Activated CD4-positive, alpha-beta memory T cell treated with anti-CD3 and anti-CD28 coated beads, Interleukin-2, amount 10 ng/mL, durations not matched to agents 7 days and 5 days (primary cell): ENCODE data around the gene TMEM81. TPM values are rescaled to one million over a fixed set of nuclear protein-coding genes. Genes with fewer than 3 reads are reported as not detected.

Experiments
- CTCF ChIA-PET: fragments of 350-600 bp; sonication (Branson Sonifier 250); formaldehyde crosslinking; loops from one replicate; lab custom pipeline; 2021; ENCODE audit warnings: antibody characterized with exemption, inconsistent platforms; lab: Charles Lee
- POLR2A ChIA-PET: fragments of 350-600 bp; sonication (Branson Sonifier 250); formaldehyde crosslinking; loops from one replicate; lab custom pipeline; 2021; ENCODE audit warnings: antibody characterized with exemption; lab: Charles Lee
- DNase-seq: peaks from one replicate; pipeline ENCODE4 v3.0.0-alpha.2; 2020
- H3K27ac Mint-ChIP-seq: one replicate; pipeline ENCODE4 v1.8.0; 2021; ENCODE audit warnings: mild to moderate bottlenecking, mixed read lengths
- H3K27me3 Mint-ChIP-seq: one replicate; pipeline ENCODE4 v1.8.0; 2021; ENCODE audit warnings: mixed read lengths
- H3K36me3 Mint-ChIP-seq: one replicate; pipeline ENCODE4 v1.8.0; 2021; ENCODE audit warnings: low read depth, mixed read lengths
- H3K4me1 Mint-ChIP-seq: one replicate; pipeline ENCODE4 v1.8.0; 2021; ENCODE audit warnings: mixed read lengths
- H3K4me3 Mint-ChIP-seq: one replicate; pipeline ENCODE4 v1.8.0; 2021; ENCODE audit warnings: mild to moderate bottlenecking, mixed read lengths
- H3K9me3 Mint-ChIP-seq: one replicate; pipeline ENCODE4 v1.8.0; 2021; ENCODE audit warnings: mixed read lengths
- total RNA-seq, 2 experiments: library from RNA; stranded (reverse); gene quantifications; one replicate each; pipeline ENCODE4 v1.2.3, GENCODE V29; 2021

The TMEM81 gene
- total RNA-seq, 2 experiments from 2014 or later = 2.6 to 2.7 TPM

DNA sequence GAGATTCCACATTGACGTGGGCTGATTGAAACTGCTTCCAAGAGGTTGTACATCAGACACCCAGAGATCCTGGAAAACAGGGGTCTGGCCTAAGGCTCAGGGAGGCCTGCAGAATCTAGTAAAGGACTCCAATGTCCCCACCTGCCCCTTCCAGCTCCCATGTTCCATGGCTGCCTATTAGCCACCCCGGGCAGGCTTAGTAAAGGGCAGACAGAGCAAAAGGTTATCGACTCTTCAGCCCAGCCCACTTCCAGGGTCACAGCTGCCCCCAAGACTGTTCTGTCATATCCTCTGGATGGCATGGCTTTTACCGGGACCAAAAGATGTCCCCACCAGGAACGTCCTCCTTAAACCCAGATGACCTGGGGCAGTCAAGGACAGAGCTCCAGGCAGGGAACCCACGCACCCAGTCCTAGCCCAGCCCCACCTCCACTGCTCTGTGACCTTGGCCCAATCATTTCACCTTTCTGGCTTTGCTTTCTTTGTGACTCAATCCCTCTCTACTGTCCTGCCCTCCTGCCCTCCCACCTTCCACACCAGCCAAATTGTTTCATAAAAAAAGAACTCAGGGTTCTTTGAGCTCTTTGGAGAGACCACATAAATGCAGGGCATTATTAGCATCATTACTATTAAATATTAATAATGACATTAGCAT lies 46.0 kb downstream of the TMEM81 start:
- Mint-ChIP-seq H3K27me3 (peaks cover 23% of the 10 kb centered on the region), H3K36me3 (no peaks in the 10 kb centered on the region), H3K4me1 (no peaks in the 10 kb centered on the region), H3K27ac (no peak overlapping the region), H3K4me3 (no peak overlapping the region), H3K9me3 (no peaks in the 10 kb centered on the region)
- DNase-seq = no peak
- ChIA-PET CTCF (interaction anchor here (1.4 to 3.8 kb wide), 2 partner anchors 23 to 36 kb away, joined by 3 to 19 read pairs; no protein-coding TSS in a partner anchor), POLR2A (no interaction called here)

DNA sequence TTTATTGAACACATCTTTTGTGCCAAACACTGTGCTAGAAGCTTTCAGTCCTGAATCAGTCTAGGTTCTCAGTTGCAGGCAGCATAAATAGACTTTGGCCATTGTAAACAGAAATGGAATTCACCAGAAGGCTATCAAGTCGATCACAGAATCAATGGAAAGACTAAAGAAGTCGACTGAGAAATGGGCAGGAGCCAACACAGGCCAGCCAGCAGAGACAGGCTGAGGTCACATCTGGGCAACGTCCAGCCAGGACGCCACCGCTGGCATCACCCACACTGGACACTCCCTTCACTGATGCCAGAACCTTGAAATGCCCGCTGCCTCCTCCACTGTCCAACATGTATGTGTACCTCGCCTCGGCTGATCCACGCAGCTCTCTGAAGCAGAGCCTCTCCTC lies 46.7 kb downstream of the TMEM81 start:
- POLR2A ChIA-PET = no interaction called here
- H3K4me1 Mint-ChIP-seq = no peaks in the 10 kb centered on the region
- CTCF ChIA-PET = no interaction called here
- no peak overlapping the region for H3K4me3 Mint-ChIP-seq
- H3K27me3 Mint-ChIP-seq = peaks cover 19% of the 10 kb centered on the region
- no peak overlapping the region for H3K27ac Mint-ChIP-seq
- H3K9me3 Mint-ChIP-seq = no peaks in the 10 kb centered on the region
- no peak for DNase-seq
- H3K36me3 Mint-ChIP-seq = no peaks in the 10 kb centered on the region

Other genes with a start within 250 kb of the TMEM81 start
- under 1 TPM; 0.10 to 0.40 TPM for gene NFASC, start 213.6 kb downstream of the TMEM81 start, total RNA-seq
- gene CNTN2, start 41.2 kb downstream of the TMEM81 start, total RNA-seq = not detected
- 10 to 100 TPM; 19.5 to 20.3 TPM for gene RBBP5, start 37.5 kb upstream of the TMEM81 start, total RNA-seq
- gene DSTYK, start 127.2 kb upstream of the TMEM81 start, total RNA-seq = 1 to 10 TPM; 8.8 to 9.2 TPM
- gene TMCC2, start 143.5 kb upstream of the TMEM81 start, total RNA-seq = 1 to 10 TPM; 1.8 TPM
- gene NUAK2, start 237.3 kb upstream of the TMEM81 start, total RNA-seq = 10 to 100 TPM; 12.4 to 13.0 TPM